Midbrain (tissue), 1 donor: ENCODE measurements around the gene A1CF.

Experiments
- DNase-seq: peaks from one replicate; lab custom pipeline; 2025; lab: John Stamatoyannopoulos, UW

A1CF gene

GRCh38 chr10:50861370-50861769, 24.1 kb downstream of the A1CF start:
- no peak for DNase-seq

- DNase-seq, result no peak
Measured at GRCh38 chr10:50857579-50857978, 27.8 kb downstream of the A1CF start.

- no peak for DNase-seq
Measured at GRCh38 chr10:50855461-50855860, 30.0 kb downstream of the A1CF start.

GRCh38 chr10:50855015-50855414, 30.4 kb downstream of the A1CF start:
- no peak for DNase-seq

GRCh38 chr10:50853557-50853956, 31.9 kb downstream of the A1CF start:
- DNase-seq, result no peak

GRCh38 chr10:50851884-50852671, 33.3 kb downstream of the A1CF start:
- DNase-seq, result no peak

GRCh38 chr10:50850578-50851230, 34.7 kb downstream of the A1CF start:
- DNase-seq, result no peak

GRCh38 chr10:50846753-50847152, 38.7 kb downstream of the A1CF start:
- no peak for DNase-seq

GRCh38 chr10:50837095-50837494, 48.3 kb downstream of the A1CF start:
- DNase-seq, result no peak

- no peak for DNase-seq
Measured at GRCh38 chr10:50832171-50832751, 53.2 kb downstream of the A1CF start.

GRCh38 chr10:50830066-50830465, 55.4 kb downstream of the A1CF start:
- no peak for DNase-seq

- DNase-seq, result no peak
Measured at GRCh38 chr10:50824782-50825181, 60.6 kb downstream of the A1CF start.

- no peak for DNase-seq
Measured at GRCh38 chr10:50823789-50824188, 61.6 kb downstream of the A1CF start.

- DNase-seq, result no peak
Measured at GRCh38 chr10:50809596-50809995, 75.8 kb downstream of the A1CF start.

- DNase-seq, result no peak
Measured at GRCh38 chr10:50807851-50808776, 77.3 kb downstream of the A1CF start.

GRCh38 chr10:50805981-50806622, 79.3 kb downstream of the A1CF start:
- no peak for DNase-seq

GRCh38 chr10:50799595-50799994, 85.8 kb downstream of the A1CF start:
- DNase-seq, result no peak

- no peak for DNase-seq
Measured at GRCh38 chr10:50798297-50798696, 87.1 kb downstream of the A1CF start.

GRCh38 chr10:50796693-50797092, 88.7 kb downstream of the A1CF start:
- no peak for DNase-seq

- DNase-seq, result no peak
Measured at GRCh38 chr10:50794490-50794889, 90.9 kb downstream of the A1CF start.
